IgD-negative memory B cell (primary cell): ENCODE measurements around the gene PMIS2. TPM values are rescaled to one million over a fixed set of nuclear protein-coding genes. Genes with fewer than 3 reads are reported as not detected.
A peak's percentile ranks its signal among the peaks of the same experiment; 100 is the strongest.

ENCODE experiments used
- H3K27ac Mint-ChIP-seq, 3 donors: one replicate each; pipeline ENCODE4 v1.8.0; 2020 to 2022; ENCODE audit warnings: mild to moderate bottlenecking in 3 of 3, mixed read lengths in 3 of 3, moderate library complexity in 1 of 3
- H3K27me3 Mint-ChIP-seq: one replicate; pipeline ENCODE4 v1.8.0; 2021; ENCODE audit warnings: mixed read lengths
- H3K36me3 Mint-ChIP-seq: one replicate; pipeline ENCODE4 v1.8.0; 2020; ENCODE audit warnings: mild to moderate bottlenecking, mixed read lengths
- H3K4me1 Mint-ChIP-seq, 3 donors: one replicate each; pipeline ENCODE4 v1.8.0; 2020 to 2022; ENCODE audit warnings: mixed read lengths in 3 of 3, mild to moderate bottlenecking in 1 of 3
- H3K4me3 Mint-ChIP-seq, 4 donors: one replicate each; pipeline ENCODE4 v1.8.0; 2020 to 2022; ENCODE audit warnings: mild to moderate bottlenecking in 4 of 4, mixed read lengths in 4 of 4, moderate library complexity in 3 of 4
- H3K9me3 Mint-ChIP-seq, 3 donors: one replicate each; pipeline ENCODE4 v1.8.0; 2020 to 2021; ENCODE audit warnings: mixed read lengths in 3 of 3, mild to moderate bottlenecking in 1 of 3
- polyA plus RNA-seq: library from polyadenylated mRNA; unstranded; fragments of 300-500 nt; fragmentation: Illumina TruSeq; gene quantifications from one replicate; pipeline ENCODE4 v1.2.3, GENCODE V29; 2021

PMIS2 gene
- polyA plus RNA-seq, 1 donor from 2014 or later = not detected

- Mint-ChIP-seq H3K9me3 (no peaks in the 10 kb centered on the region), H3K27me3 (peaks cover 1% of the 10 kb centered on the region)
Measured at GRCh38 chr19:35551091-35551810, 34.7 kb upstream of the PMIS2 start.

GRCh38 chr19:35552534-35553384 lies 33.2 kb upstream of the PMIS2 start:
- Mint-ChIP-seq H3K27me3 (peaks cover 5% of the 10 kb centered on the region), H3K36me3 (peaks cover 6% of the 10 kb centered on the region), H3K9me3 (no peaks in the 10 kb centered on the region), H3K27ac (no peak overlapping the region), H3K4me1 (peaks cover 0 to 13% (median 12%) of the 10 kb centered on the region in 3 donors), H3K4me3 (no peak overlapping the region)

More at GRCh38 chr19:35551091-35551810, 34.7 kb upstream of the PMIS2 start:
- peaks cover 3 to 16% (median 12%) of the 10 kb centered on the region in 3 donors for H3K4me1 Mint-ChIP-seq
- peak overlapping the region in 1 of 3 donors; percentile 65 for H3K27ac Mint-ChIP-seq
- H3K36me3 Mint-ChIP-seq = peaks cover 4% of the 10 kb centered on the region
- no peak overlapping the region for H3K4me3 Mint-ChIP-seq

GRCh38 chr19:35553385-35554000 lies 32.5 kb upstream of the PMIS2 start:
- H3K4me3 Mint-ChIP-seq = no peak overlapping the region
- no peaks in the 10 kb centered on the region for H3K9me3 Mint-ChIP-seq
- peaks cover 8% of the 10 kb centered on the region for H3K27me3 Mint-ChIP-seq
- H3K4me1 Mint-ChIP-seq = peaks cover 0 to 15% (median 12%) of the 10 kb centered on the region in 3 donors
- H3K27ac Mint-ChIP-seq = peak overlapping the region in 1 of 3 donors; percentile 37
- H3K36me3 Mint-ChIP-seq = peaks cover 6% of the 10 kb centered on the region

GRCh38 chr19:35554076-35554475 lies 31.9 kb upstream of the PMIS2 start:
- Mint-ChIP-seq H3K4me1 (peaks cover 0 to 15% (median 13%) of the 10 kb centered on the region in 3 donors), H3K9me3 (peaks cover 0 to 2% (median 0%) of the 10 kb centered on the region in 3 donors), H3K36me3 (peaks cover 6% of the 10 kb centered on the region), H3K27ac (peak overlapping the region in 1 of 3 donors; percentile 37), H3K27me3 (peaks cover 14% of the 10 kb centered on the region), H3K4me3 (no peak overlapping the region)

- Mint-ChIP-seq H3K4me3 (no peak overlapping the region), H3K9me3 (peaks cover 0 to 2% (median 0%) of the 10 kb centered on the region in 3 donors), H3K4me1 (peaks cover 0 to 18% (median 15%) of the 10 kb centered on the region in 3 donors), H3K27me3 (peaks cover 23% of the 10 kb centered on the region), H3K27ac (no peak overlapping the region), H3K36me3 (peaks cover 3% of the 10 kb centered on the region)
Measured at GRCh38 chr19:35555301-35556005, 30.5 kb upstream of the PMIS2 start.

GRCh38 chr19:35556025-35556590 lies 29.9 kb upstream of the PMIS2 start:
- no peak overlapping the region for H3K27ac Mint-ChIP-seq
- peaks cover 2% of the 10 kb centered on the region for H3K36me3 Mint-ChIP-seq
- peaks cover 0 to 2% (median 0%) of the 10 kb centered on the region in 3 donors for H3K9me3 Mint-ChIP-seq
- H3K4me1 Mint-ChIP-seq = peaks cover 0 to 18% (median 15%) of the 10 kb centered on the region in 3 donors
- no peak overlapping the region for H3K4me3 Mint-ChIP-seq
- peaks cover 26% of the 10 kb centered on the region for H3K27me3 Mint-ChIP-seq

GRCh38 chr19:35556846-35557538 lies 29.0 kb upstream of the PMIS2 start:
- Mint-ChIP-seq H3K4me3 (peak overlapping the region in 2 of 4 donors; percentile 57 to 80), H3K27ac (peak overlapping the region in 1 of 3 donors; percentile 16)

GRCh38 chr19:35557539-35558399 lies 28.2 kb upstream of the PMIS2 start:
- peaks cover 36% of the 10 kb centered on the region for H3K27me3 Mint-ChIP-seq
- peaks cover 2% of the 10 kb centered on the region for H3K36me3 Mint-ChIP-seq
- H3K4me3 Mint-ChIP-seq = peak overlapping the region in 3 of 4 donors; percentile 16 to 80 (median 61)
- no peak overlapping the region for H3K27ac Mint-ChIP-seq
- H3K9me3 Mint-ChIP-seq = peaks cover 0 to 2% (median 0%) of the 10 kb centered on the region in 3 donors
- H3K4me1 Mint-ChIP-seq = peaks cover 0 to 18% (median 15%) of the 10 kb centered on the region in 3 donors

More at GRCh38 chr19:35556846-35557538, 29.0 kb upstream of the PMIS2 start:
- peaks cover 0 to 2% (median 0%) of the 10 kb centered on the region in 3 donors for H3K9me3 Mint-ChIP-seq
- peaks cover 32% of the 10 kb centered on the region for H3K27me3 Mint-ChIP-seq
- H3K36me3 Mint-ChIP-seq = peaks cover 2% of the 10 kb centered on the region
- peaks cover 0 to 18% (median 15%) of the 10 kb centered on the region in 3 donors for H3K4me1 Mint-ChIP-seq

- Mint-ChIP-seq H3K4me1 (peaks cover 0 to 18% (median 15%) of the 10 kb centered on the region in 3 donors), H3K9me3 (peaks cover 0 to 2% (median 0%) of the 10 kb centered on the region in 3 donors), H3K27ac (no peak overlapping the region), H3K36me3 (peaks cover 2% of the 10 kb centered on the region), H3K27me3 (peaks cover 36% of the 10 kb centered on the region), H3K4me3 (peak overlapping the region in 2 of 4 donors; percentile 73 to 78)
Measured at GRCh38 chr19:35558400-35559280, 27.3 kb upstream of the PMIS2 start.

- Mint-ChIP-seq H3K27ac (peak overlapping the region in 1 of 3 donors; percentile 19), H3K4me1 (peaks cover 0 to 15% (median 15%) of the 10 kb centered on the region in 3 donors), H3K27me3 (peaks cover 38% of the 10 kb centered on the region), H3K36me3 (peaks cover 2% of the 10 kb centered on the region), H3K4me3 (peak overlapping the region in 2 of 4 donors; percentile 73 to 78), H3K9me3 (peaks cover 0 to 2% (median 0%) of the 10 kb centered on the region in 3 donors)
Measured at GRCh38 chr19:35559281-35559659, 26.7 kb upstream of the PMIS2 start.

- Mint-ChIP-seq H3K27me3 (peaks cover 38% of the 10 kb centered on the region), H3K4me3 (no peak overlapping the region), H3K27ac (no peak overlapping the region), H3K36me3 (peaks cover 2% of the 10 kb centered on the region), H3K4me1 (peaks cover 0 to 15% (median 15%) of the 10 kb centered on the region in 3 donors), H3K9me3 (peaks cover 0 to 2% (median 0%) of the 10 kb centered on the region in 3 donors)
Measured at GRCh38 chr19:35559781-35560180, 26.2 kb upstream of the PMIS2 start.

- Mint-ChIP-seq H3K4me3 (no peak overlapping the region), H3K9me3 (peaks cover 0 to 2% (median 0%) of the 10 kb centered on the region in 3 donors), H3K4me1 (peaks cover 0 to 15% (median 13%) of the 10 kb centered on the region in 3 donors), H3K27me3 (peaks cover 38% of the 10 kb centered on the region), H3K27ac (no peak overlapping the region), H3K36me3 (peaks cover 2% of the 10 kb centered on the region)
Measured at GRCh38 chr19:35560271-35560670, 25.7 kb upstream of the PMIS2 start.
